BLaER1 (cell line): ENCODE data around the gene SIX2.

ENCODE experiments used
- H3K27ac ChIP-seq: shearing (Covaris generic); formaldehyde crosslinking; 2 replicates; pipeline ENCODE4 v1.8.1; 2022
- H3K27me3 ChIP-seq: shearing (Covaris generic); formaldehyde crosslinking; 2 replicates; pipeline ENCODE4 v1.8.1; 2022
- H3K36me3 ChIP-seq: shearing (Covaris generic); formaldehyde crosslinking; 2 replicates; pipeline ENCODE4 v1.8.1; 2022
- H3K4me1 ChIP-seq: shearing (Covaris generic); formaldehyde crosslinking; 2 replicates; pipeline ENCODE4 v1.8.1; 2022
- H3K4me2 ChIP-seq: shearing (Covaris generic); formaldehyde crosslinking; 2 replicates; pipeline ENCODE4 v1.8.1; 2022
- H3K4me3 ChIP-seq: shearing (Covaris generic); formaldehyde crosslinking; 2 replicates; pipeline ENCODE4 v1.8.1; 2022
- H3K9ac ChIP-seq: shearing (Covaris generic); formaldehyde crosslinking; 2 replicates; pipeline ENCODE4 v1.8.1; 2022
- H3K9me3 ChIP-seq: shearing (Covaris generic); formaldehyde crosslinking; 2 replicates; pipeline ENCODE4 v1.8.1; 2022
- H4K20me1 ChIP-seq: shearing (Covaris generic); formaldehyde crosslinking; 2 replicates; pipeline ENCODE4 v1.8.1; 2022
- Cebpa-rat ChIP-seq: shearing (Covaris generic); IDR thresholded peaks from 2 replicates; pipeline ENCODE4 v1.8.1; 2022

SIX2 gene

DNA sequence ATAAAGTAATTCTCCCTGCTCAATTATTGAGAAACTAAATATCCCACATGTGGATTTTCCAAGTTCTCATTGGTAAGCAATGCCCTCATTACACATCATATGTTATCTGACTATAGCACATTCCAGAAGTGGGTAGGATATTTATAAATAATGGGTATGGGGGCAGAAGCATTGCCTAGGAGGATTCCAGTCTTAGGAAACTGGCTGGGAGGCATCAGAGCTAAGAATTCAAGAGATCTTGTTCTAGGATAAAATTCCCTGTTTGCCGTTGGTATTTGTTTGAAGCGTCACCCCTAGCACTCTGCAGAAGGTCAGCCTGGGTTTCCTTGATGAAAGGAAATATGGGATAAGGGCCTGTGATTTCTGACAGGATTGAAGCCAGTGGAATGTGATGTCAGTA is 20.1 kb downstream of the SIX2 start:
- H3K4me1 ChIP-seq, result no peaks in the 10 kb centered on the region
- H3K9me3 ChIP-seq, result peaks cover 51% of the 10 kb centered on the region
- H3K27me3 ChIP-seq, result no peaks in the 10 kb centered on the region
- H4K20me1 ChIP-seq, result no peaks in the 10 kb centered on the region
- no peak overlapping the region for H3K4me3 ChIP-seq
- H3K36me3 ChIP-seq, result no peaks in the 10 kb centered on the region
- TF ChIP-seq Cebpa-rat, result no peak
- H3K9ac ChIP-seq, result no peak overlapping the region
- H3K27ac ChIP-seq, result no peak overlapping the region
- no peak overlapping the region for H3K4me2 ChIP-seq

DNA sequence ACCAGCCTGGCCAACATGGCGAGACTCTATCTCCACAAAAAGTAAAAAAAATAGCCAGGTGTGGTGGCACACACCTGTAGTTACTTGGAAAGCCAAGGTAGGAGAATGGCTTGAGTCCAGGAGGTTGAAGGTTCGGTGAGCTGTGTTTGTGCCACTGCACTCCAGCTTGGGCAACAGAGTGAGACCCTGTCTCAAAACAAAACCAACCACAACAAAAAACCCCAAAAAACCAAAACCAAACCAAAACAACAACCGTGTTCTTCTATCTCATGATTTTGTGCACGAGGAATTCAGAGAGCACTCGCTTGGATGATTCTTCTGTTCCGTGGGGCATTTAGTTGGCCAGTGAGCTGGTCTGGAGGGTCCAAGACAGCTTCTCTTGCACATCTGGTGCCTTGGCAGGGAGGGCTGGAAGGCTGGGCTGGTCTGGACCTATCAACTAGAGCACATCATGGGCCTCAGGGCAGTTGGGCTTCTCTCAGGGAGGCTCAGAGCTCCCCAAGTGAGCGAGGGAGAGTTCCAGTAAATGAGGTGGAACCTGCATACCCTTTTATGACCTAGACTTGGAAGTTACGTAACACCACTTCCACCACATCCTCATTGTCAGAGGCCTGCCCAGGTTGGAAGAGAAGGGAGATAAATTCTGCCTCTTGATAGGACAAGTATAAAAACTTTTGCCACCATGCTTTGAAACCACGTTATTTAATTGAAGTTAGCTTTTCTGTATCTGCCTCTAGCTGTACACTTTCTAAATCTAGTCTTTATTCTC is 25.2 kb downstream of the SIX2 start:
- Histone ChIP-seq H3K9me3 (peaks cover 26% of the 10 kb centered on the region), H3K9ac (no peak overlapping the region), H3K4me1 (peaks cover 10% of the 10 kb centered on the region; the same call in 1 of the 2 replicates), H3K27ac (no peak overlapping the region), H3K27me3 (no peaks in the 10 kb centered on the region), H4K20me1 (no peaks in the 10 kb centered on the region), H3K36me3 (no peaks in the 10 kb centered on the region), H3K4me3 (no peak overlapping the region), H3K4me2 (peak overlapping the region; percentile 28; the same call in 1 of the 2 replicates)
- TF ChIP-seq Cebpa-rat, result no peak

DNA sequence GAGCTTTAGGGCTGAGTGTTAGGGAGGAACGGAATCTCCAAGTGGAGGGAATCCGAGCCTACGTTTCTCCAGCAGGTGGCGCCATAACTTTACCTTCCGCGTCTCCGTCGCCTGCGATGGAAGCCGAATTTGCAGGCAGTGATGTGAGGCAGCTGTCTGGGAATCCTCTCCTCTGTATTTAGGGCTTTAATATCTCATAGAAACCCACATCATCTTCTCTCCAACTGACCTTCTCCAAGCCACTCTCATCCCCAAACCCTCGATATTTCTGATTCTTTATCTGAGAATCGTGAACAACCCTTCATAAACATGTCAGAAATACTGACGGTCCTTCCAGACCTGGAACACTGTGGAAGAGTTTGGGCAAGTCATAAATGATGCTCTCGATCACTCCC is 27.5 kb downstream of the SIX2 start:
- TF ChIP-seq Cebpa-rat, result no peak
- H3K4me2 ChIP-seq, result peak overlapping the region; percentile 1; the same call in 1 of the 2 replicates
- H3K9ac ChIP-seq, result no peak overlapping the region

DNA sequence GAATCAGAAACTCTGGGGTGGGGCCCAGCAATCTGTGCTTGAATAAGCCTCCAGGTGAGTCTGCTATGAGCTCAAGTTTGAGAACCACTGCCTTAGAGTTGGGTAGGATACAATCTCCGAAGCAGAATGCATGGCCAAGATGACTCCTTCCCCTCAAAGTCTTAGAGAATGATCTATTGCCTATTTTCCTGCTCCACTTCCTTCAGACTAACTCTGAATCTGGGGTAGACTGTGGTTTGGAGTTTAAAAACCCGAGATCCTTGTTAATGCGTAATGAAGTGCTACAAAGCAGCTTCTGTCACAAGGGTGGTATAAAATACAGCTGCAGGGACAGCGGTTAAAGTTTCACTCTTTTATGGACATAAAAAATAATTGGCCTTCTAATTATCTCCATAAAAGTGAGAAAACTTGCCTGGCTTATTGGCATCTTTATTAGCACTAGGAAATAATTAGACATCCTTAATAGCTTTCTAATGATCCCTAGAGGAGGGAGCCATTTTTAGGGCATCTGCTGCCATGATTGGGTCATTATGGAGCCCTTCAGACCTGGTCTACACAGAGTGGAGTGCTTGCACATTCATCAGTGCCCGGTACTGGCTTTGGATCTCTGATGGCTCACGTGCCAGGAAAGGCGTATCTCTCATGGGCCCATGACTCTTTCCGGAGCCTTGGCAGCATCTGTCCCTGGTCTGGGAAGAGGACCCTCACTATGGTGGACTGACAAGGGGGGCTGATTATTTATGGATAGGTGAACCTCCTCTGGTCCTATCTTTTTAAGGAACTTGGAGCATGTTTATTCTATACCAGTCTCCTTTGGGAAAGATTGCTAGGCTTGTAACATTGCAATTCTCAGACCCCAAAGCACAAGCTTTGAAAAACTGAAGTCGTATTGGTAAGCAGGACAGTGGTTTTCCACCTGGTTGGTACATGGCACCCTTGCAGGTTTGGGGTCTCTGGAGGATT is 28.2 kb downstream of the SIX2 start:
- Histone ChIP-seq H3K4me1 (peaks cover 10% of the 10 kb centered on the region; the same call in 1 of the 2 replicates), H3K9me3 (0 out of 2 replicates have a peak, but pooled peaks cover under 1% of the 10 kb centered on the region), H3K27ac (no peak overlapping the region), H3K4me2 (no peak overlapping the region), H4K20me1 (no peaks in the 10 kb centered on the region), H3K27me3 (no peaks in the 10 kb centered on the region), H3K9ac (no peak overlapping the region), H3K36me3 (no peaks in the 10 kb centered on the region), H3K4me3 (no peak overlapping the region)
- no peak for TF ChIP-seq Cebpa-rat

More for the DNA sequence above, 27.5 kb downstream of the SIX2 start:
- H4K20me1 ChIP-seq, result no peaks in the 10 kb centered on the region
- no peaks in the 10 kb centered on the region for H3K27me3 ChIP-seq
- H3K27ac ChIP-seq, result no peak overlapping the region
- H3K4me1 ChIP-seq, result peaks cover 10% of the 10 kb centered on the region; the same call in 1 of the 2 replicates
- no peaks in the 10 kb centered on the region for H3K36me3 ChIP-seq
- no peak overlapping the region for H3K4me3 ChIP-seq
- 0 out of 2 replicates have a peak, but pooled peaks cover 4% of the 10 kb centered on the region for H3K9me3 ChIP-seq

DNA sequence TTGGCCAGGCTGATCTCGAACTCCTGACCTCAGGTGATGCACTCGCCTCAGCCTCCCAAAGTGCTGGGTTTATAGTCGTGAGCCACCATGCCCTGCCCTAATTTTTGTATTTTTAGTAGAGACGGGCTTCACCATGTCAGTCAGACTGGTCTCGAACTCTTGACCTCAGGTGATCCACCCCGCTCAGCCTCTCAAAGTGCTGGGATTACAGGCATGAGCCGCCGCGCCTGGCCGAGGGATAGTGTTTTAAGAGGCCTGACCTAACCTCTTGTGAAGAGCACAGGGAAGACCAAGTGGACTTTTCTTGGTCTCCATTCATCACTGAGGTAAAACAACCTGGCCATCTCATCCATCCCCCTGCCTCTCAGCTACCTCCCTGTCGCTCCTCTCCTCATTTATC is 29.7 kb downstream of the SIX2 start:
- Histone ChIP-seq H3K36me3 (no peaks in the 10 kb centered on the region), H3K4me2 (no peak overlapping the region), H3K9me3 (no peaks in the 10 kb centered on the region), H4K20me1 (no peaks in the 10 kb centered on the region), H3K27ac (no peak overlapping the region), H3K4me3 (no peak overlapping the region), H3K27me3 (no peaks in the 10 kb centered on the region), H3K9ac (no peak overlapping the region), H3K4me1 (peaks cover 10% of the 10 kb centered on the region; the same call in 1 of the 2 replicates)
- no peak for TF ChIP-seq Cebpa-rat

DNA sequence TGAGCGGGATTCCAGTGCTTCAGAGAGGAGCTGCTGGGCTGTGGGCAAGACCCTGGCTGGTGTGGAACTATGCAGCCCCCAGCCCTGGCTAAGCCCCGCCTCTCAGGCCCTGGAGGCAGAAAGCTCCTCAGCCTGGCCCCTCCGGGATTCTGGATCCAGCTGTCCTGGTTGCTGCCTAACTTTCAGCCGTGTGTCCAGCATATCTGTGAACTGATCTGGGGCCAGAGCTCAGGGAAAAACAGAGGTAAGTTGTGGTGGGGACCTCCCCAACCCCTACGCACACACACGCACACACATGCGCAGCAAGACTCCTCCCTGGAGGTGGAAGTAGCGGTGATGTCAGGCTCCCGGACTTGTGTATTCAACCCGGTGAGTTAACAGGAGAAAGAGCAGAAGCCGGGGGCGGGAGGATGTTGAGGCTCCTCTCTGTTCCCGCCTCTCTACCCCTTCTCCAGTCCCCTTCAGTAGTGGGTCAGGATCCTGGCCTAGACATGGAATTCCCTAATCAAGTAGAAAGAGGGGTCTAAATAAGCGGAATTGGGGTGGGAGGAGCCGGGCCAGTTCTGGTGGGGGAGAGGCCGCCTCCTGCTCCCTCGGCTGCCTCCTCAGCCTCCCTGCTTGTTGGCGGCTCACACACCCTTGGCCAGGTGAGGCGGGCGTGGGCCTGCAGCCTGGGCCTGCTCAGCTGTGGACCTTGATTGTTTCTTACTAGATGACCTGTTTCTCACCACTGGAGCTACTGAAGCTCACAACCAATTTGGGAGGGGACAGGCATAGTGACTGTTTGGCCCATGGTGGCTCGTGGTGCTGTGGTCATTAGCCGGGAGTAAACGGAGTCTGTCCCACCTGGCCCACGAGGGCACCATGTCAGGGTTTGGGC is 33.4 kb downstream of the SIX2 start:
- Histone ChIP-seq H4K20me1 (no peaks in the 10 kb centered on the region), H3K9me3 (no peaks in the 10 kb centered on the region), H3K4me2 (no peak overlapping the region), H3K9ac (no peak overlapping the region), H3K36me3 (no peaks in the 10 kb centered on the region), H3K4me1 (no peaks in the 10 kb centered on the region), H3K27me3 (no peaks in the 10 kb centered on the region), H3K27ac (no peak overlapping the region), H3K4me3 (no peak overlapping the region)
- TF ChIP-seq Cebpa-rat, result no peak

DNA sequence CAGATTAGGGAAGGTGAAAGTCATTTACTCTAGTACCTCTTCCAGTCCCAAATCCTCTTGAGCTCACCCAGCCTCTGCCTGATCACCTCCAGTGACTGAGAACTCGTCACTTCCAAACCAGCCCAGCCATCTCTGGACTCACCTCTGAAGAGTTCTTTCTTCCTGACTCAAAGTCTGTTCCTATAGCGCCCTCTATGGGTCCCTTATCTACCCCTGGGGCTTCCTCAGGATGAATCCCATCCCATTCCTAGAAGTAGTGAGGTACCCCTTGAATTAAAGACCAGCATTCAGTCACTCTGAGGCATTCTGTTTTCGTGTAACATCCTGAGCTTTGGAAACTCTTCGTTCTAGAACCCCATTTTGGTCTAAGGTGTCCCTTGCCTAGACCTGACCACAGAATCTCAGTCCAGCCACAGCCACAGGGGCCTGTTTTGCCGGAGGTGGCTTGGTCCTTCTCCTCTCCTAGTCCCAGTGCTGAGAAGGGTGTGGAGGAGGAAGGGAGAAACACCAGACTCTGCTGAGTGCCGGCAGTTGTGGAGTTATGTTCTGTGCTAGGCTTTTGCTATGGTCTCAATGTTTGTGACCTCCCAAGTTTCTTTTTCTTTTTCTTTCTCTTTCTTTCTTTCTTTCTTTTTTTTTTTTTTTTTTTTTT is 35.1 kb downstream of the SIX2 start:
- H3K27me3 ChIP-seq, result no peaks in the 10 kb centered on the region
- H3K9me3 ChIP-seq, result no peaks in the 10 kb centered on the region
- TF ChIP-seq Cebpa-rat, result no peak
- H3K4me1 ChIP-seq, result no peaks in the 10 kb centered on the region
- H3K27ac ChIP-seq, result no peak overlapping the region
- no peak overlapping the region for H3K4me2 ChIP-seq
- no peak overlapping the region for H3K4me3 ChIP-seq
- no peak overlapping the region for H3K9ac ChIP-seq
- no peaks in the 10 kb centered on the region for H3K36me3 ChIP-seq
- no peaks in the 10 kb centered on the region for H4K20me1 ChIP-seq

DNA sequence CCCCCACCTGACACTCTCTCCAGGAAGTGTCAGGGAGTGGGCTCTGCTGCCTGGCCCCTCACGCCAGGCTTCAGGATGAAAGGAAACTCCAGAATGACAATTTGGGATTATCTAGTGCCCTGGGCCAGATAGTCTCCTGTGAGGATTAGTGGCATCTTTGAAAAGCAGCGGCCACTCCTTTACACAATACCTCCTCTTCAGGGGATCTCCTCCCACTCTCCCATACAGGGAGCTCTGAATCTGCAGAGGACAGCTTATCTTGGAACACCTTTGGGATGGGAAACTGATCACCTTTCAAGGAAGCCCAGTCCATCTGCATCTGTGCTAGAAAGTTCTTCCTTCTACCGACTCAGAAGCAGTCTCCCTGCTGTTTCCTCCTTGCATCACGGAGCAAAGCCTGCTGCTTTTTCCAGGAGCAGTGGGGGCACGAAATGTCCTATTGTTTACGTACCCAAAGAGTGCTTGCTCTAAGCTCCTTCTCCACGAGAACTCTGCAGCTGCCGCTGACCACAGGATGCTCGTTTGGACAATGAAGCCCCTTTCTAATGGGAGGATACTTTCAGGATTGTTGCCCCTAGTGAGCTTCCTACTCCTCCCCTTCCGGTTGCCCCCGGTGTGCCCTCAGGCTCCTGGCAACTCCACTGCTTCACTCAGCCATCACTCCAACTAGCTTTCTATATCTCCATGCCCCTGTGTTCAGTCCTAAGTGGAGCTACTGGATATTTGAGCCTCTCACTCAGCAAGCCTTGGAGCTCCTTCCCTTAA is 36.3 kb downstream of the SIX2 start:
- Histone ChIP-seq H3K36me3 (no peaks in the 10 kb centered on the region), H3K4me1 (no peaks in the 10 kb centered on the region), H3K4me3 (no peak overlapping the region), H4K20me1 (no peaks in the 10 kb centered on the region), H3K4me2 (no peak overlapping the region), H3K9ac (no peak overlapping the region), H3K27ac (no peak overlapping the region), H3K9me3 (no peaks in the 10 kb centered on the region), H3K27me3 (no peaks in the 10 kb centered on the region)
- TF ChIP-seq Cebpa-rat, result no peak
